ENCODE measurements around the gene MFGE8.
A peak's percentile ranks its signal among the peaks of the same experiment; 100 is the strongest.

The MFGE8 gene

GRCh38 chr15:88888719-88889118, 24.5 kb downstream of the MFGE8 start:
- H3K9ac ChIP-seq (ENCODE audit: low read length): no peak overlapping the region
- no peaks in the 10 kb centered on the region for H3K9me3 ChIP-seq (ENCODE audit: control insufficient read depth, low read length)
- H3K4ac ChIP-seq (ENCODE audit: low read depth in 1 of 2, low read length in 2 of 2): no peak overlapping the region
- no peaks in the 10 kb centered on the region for H3K4me1 ChIP-seq (ENCODE audit: control insufficient read depth, insufficient read depth, low read depth, low read length)
- H2BK12ac ChIP-seq (ENCODE audit: low read length in 2 of 2): no peak overlapping the region
- no peak overlapping the region for H4K91ac ChIP-seq (ENCODE audit: low read length)
- no peak overlapping the region for H2AFZ ChIP-seq (ENCODE audit: low read depth, low read length)
- no peak overlapping the region for H3K23ac ChIP-seq (ENCODE audit: low read length in 2 of 2)
- no peaks in the 10 kb centered on the region for H3K79me1 ChIP-seq (replicated peaks; ENCODE audit: low read length, poor library complexity, severe bottlenecking)
- no peak overlapping the region for H3K27ac ChIP-seq (ENCODE audit: low read length, poor library complexity, severe bottlenecking)
- WGBS: 68% methylated on average over 4 of the region's 5 CpGs
- H2BK5ac ChIP-seq (ENCODE audit: low read depth, low read length, poor library complexity, severe bottlenecking): no peak overlapping the region
- H3K14ac ChIP-seq (ENCODE audit: low read length in 2 of 2): no peak overlapping the region
- H2AK5ac ChIP-seq (ENCODE audit: low read length, severe bottlenecking): no peak overlapping the region
- no peak for DNase-seq
- no peak overlapping the region for H3K4me3 ChIP-seq (ENCODE audit: insufficient read depth in 1 of 2, low read depth in 1 of 2, low read length in 2 of 2)
- H3K27me3 ChIP-seq (ENCODE audit: control insufficient read depth in 1 of 2, insufficient read depth in 1 of 2, low read length in 2 of 2): peaks cover 0 to 4% of the 10 kb centered on the region in 2 experiments
- H4K8ac ChIP-seq (ENCODE audit: low read length): no peak overlapping the region
- H3K18ac ChIP-seq (ENCODE audit: low read depth in 1 of 2, low read length in 2 of 2): no peak overlapping the region
- no peak overlapping the region for H3K4me2 ChIP-seq (ENCODE audit: low read length, poor library complexity, severe bottlenecking)
- H3K36me3 ChIP-seq (ENCODE audit: control insufficient read depth in 1 of 2, insufficient read depth in 2 of 2, low read depth in 1 of 2, low read length in 2 of 2): no peaks in the 10 kb centered on the region
- H2BK120ac ChIP-seq (ENCODE audit: low read depth, low read length): no peak overlapping the region
- H2BK15ac ChIP-seq (ENCODE audit: low read depth, poor library complexity, severe bottlenecking): no peak overlapping the region

GRCh38 chr15:88887068-88887580, 26.1 kb downstream of the MFGE8 start:
- H3K23ac ChIP-seq (ENCODE audit: low read length in 2 of 2): no peak overlapping the region
- H3K36me3 ChIP-seq (ENCODE audit: control insufficient read depth in 1 of 2, insufficient read depth in 2 of 2, low read depth in 1 of 2, low read length in 2 of 2): no peaks in the 10 kb centered on the region
- no peak overlapping the region for H3K4me3 ChIP-seq (ENCODE audit: insufficient read depth in 1 of 2, low read depth in 1 of 2, low read length in 2 of 2)
- H2BK12ac ChIP-seq (ENCODE audit: low read length in 2 of 2): no peak overlapping the region
- no peak for DNase-seq
- peaks cover 5% of the 10 kb centered on the region for H3K4me1 ChIP-seq (ENCODE audit: control insufficient read depth, insufficient read depth, low read depth, low read length)
- H2BK5ac ChIP-seq (ENCODE audit: low read depth, low read length, poor library complexity, severe bottlenecking): no peak overlapping the region
- no peak overlapping the region for H2BK120ac ChIP-seq (ENCODE audit: low read depth, low read length)
- 94% methylated on average over 18 of the region's 18 CpGs for WGBS
- H3K4me2 ChIP-seq (ENCODE audit: low read length, poor library complexity, severe bottlenecking): no peak overlapping the region
- H3K27me3 ChIP-seq (ENCODE audit: control insufficient read depth in 1 of 2, insufficient read depth in 1 of 2, low read length in 2 of 2): no peaks in the 10 kb centered on the region
- no peaks in the 10 kb centered on the region for H3K79me1 ChIP-seq (replicated peaks; ENCODE audit: low read length, poor library complexity, severe bottlenecking)
- H3K9ac ChIP-seq (ENCODE audit: low read length): no peak overlapping the region
- H3K9me3 ChIP-seq (ENCODE audit: control insufficient read depth, low read length): no peaks in the 10 kb centered on the region
- no peak overlapping the region for H2AK5ac ChIP-seq (ENCODE audit: low read length, severe bottlenecking)
- H2BK15ac ChIP-seq (ENCODE audit: low read depth, poor library complexity, severe bottlenecking): no peak overlapping the region
- no peak overlapping the region for H4K91ac ChIP-seq (ENCODE audit: low read length)
- no peak overlapping the region for H3K18ac ChIP-seq (ENCODE audit: low read depth in 1 of 2, low read length in 2 of 2)
- H3K27ac ChIP-seq (ENCODE audit: low read length, poor library complexity, severe bottlenecking): no peak overlapping the region
- no peak overlapping the region for H4K8ac ChIP-seq (ENCODE audit: low read length)
- H3K14ac ChIP-seq (ENCODE audit: low read length in 2 of 2): no peak overlapping the region
- H2AFZ ChIP-seq (ENCODE audit: low read depth, low read length): no peak overlapping the region
- no peak overlapping the region for H3K4ac ChIP-seq (ENCODE audit: low read depth in 1 of 2, low read length in 2 of 2)

DNA sequence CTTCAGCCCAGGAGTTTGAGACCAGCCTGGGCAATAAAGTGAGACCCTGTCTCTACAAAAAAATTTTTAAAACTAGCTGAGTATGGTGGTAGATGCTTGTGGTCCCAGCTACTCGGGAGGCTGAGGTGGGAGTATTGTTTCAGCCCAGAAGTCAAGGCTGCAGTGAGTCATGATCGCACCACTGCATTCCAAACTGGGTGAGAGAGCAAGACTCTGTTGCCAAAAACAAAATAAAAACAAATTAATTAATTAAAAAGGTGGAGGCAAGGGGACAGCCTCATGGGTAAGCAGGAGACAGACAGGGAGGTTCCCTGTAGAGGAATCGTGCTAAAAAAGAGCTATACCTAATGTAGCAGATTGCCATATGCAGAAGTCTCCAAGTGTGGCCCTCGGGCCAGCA, 30.4 kb downstream of the MFGE8 start:
- peaks cover 5% of the 10 kb centered on the region for H3K4me1 ChIP-seq (ENCODE audit: control insufficient read depth, insufficient read depth, low read depth, low read length)
- H3K79me1 ChIP-seq (replicated peaks; ENCODE audit: low read length, poor library complexity, severe bottlenecking): no peaks in the 10 kb centered on the region
- H2BK120ac ChIP-seq (ENCODE audit: low read depth, low read length): no peak overlapping the region
- H2BK5ac ChIP-seq (ENCODE audit: low read depth, low read length, poor library complexity, severe bottlenecking): no peak overlapping the region
- no peak overlapping the region for H2AK5ac ChIP-seq (ENCODE audit: low read length, severe bottlenecking)
- H2BK15ac ChIP-seq (ENCODE audit: low read depth, poor library complexity, severe bottlenecking): no peak overlapping the region
- H3K9me3 ChIP-seq (ENCODE audit: control insufficient read depth, low read length): no peaks in the 10 kb centered on the region
- no peak overlapping the region for H3K27ac ChIP-seq (ENCODE audit: low read length, poor library complexity, severe bottlenecking)
- H3K18ac ChIP-seq (ENCODE audit: low read depth in 1 of 2, low read length in 2 of 2): no peak overlapping the region
- WGBS: 65% methylated on average over 3 of the region's 4 CpGs
- no peak overlapping the region for H3K4me2 ChIP-seq (ENCODE audit: low read length, poor library complexity, severe bottlenecking)
- no peak overlapping the region for H2BK12ac ChIP-seq (ENCODE audit: low read length in 2 of 2)
- H3K4ac ChIP-seq (ENCODE audit: low read depth in 1 of 2, low read length in 2 of 2): no peak overlapping the region
- no peak overlapping the region for H4K8ac ChIP-seq (ENCODE audit: low read length)
- no peak overlapping the region for H4K91ac ChIP-seq (ENCODE audit: low read length)
- peak; percentile 24 for DNase-seq
- H3K27me3 ChIP-seq (ENCODE audit: control insufficient read depth in 1 of 2, insufficient read depth in 1 of 2, low read length in 2 of 2): no peaks in the 10 kb centered on the region
- H3K36me3 ChIP-seq (ENCODE audit: control insufficient read depth in 1 of 2, insufficient read depth in 2 of 2, low read depth in 1 of 2, low read length in 2 of 2): no peaks in the 10 kb centered on the region
- H3K14ac ChIP-seq (ENCODE audit: low read length in 2 of 2): no peak overlapping the region
- H3K23ac ChIP-seq (ENCODE audit: low read length in 2 of 2): peak overlapping the region in 1 of 2 experiments; percentile 19
- H3K4me3 ChIP-seq (ENCODE audit: insufficient read depth in 1 of 2, low read depth in 1 of 2, low read length in 2 of 2): no peak overlapping the region
- no peak overlapping the region for H2AFZ ChIP-seq (ENCODE audit: low read depth, low read length)
- H3K9ac ChIP-seq (ENCODE audit: low read length): no peak overlapping the region

- Histone ChIP-seq H3K14ac (ENCODE audit: low read length in 2 of 2) (peak overlapping the region in 1 of 2 experiments; percentile 36), H3K4me2 (ENCODE audit: low read length, poor library complexity, severe bottlenecking) (no peak overlapping the region), H4K91ac (ENCODE audit: low read length) (no peak overlapping the region), H2AFZ (ENCODE audit: low read depth, low read length) (no peak overlapping the region), H3K4ac (ENCODE audit: low read depth in 1 of 2, low read length in 2 of 2) (no peak overlapping the region), H2BK5ac (ENCODE audit: low read depth, low read length, poor library complexity, severe bottlenecking) (no peak overlapping the region), H2BK12ac (ENCODE audit: low read length in 2 of 2) (no peak overlapping the region), H3K27ac (ENCODE audit: low read length, poor library complexity, severe bottlenecking) (no peak overlapping the region), H3K27me3 (ENCODE audit: control insufficient read depth in 1 of 2, insufficient read depth in 1 of 2, low read length in 2 of 2) (no peaks in the 10 kb centered on the region), H2AK5ac (ENCODE audit: low read length, severe bottlenecking) (no peak overlapping the region), H3K79me1 (replicated peaks; ENCODE audit: low read length, poor library complexity, severe bottlenecking) (no peaks in the 10 kb centered on the region), H3K9ac (ENCODE audit: low read length) (no peak overlapping the region), H3K4me3 (ENCODE audit: insufficient read depth in 1 of 2, low read depth in 1 of 2, low read length in 2 of 2) (no peak overlapping the region), H2BK120ac (ENCODE audit: low read depth, low read length) (no peak overlapping the region), H3K23ac (ENCODE audit: low read length in 2 of 2) (no peak overlapping the region), H3K9me3 (ENCODE audit: control insufficient read depth, low read length) (no peaks in the 10 kb centered on the region), H3K18ac (ENCODE audit: low read depth in 1 of 2, low read length in 2 of 2) (no peak overlapping the region), H3K4me1 (ENCODE audit: control insufficient read depth, insufficient read depth, low read depth, low read length) (peaks cover 5% of the 10 kb centered on the region), H3K36me3 (ENCODE audit: control insufficient read depth in 1 of 2, insufficient read depth in 2 of 2, low read depth in 1 of 2, low read length in 2 of 2) (no peaks in the 10 kb centered on the region), H2BK15ac (ENCODE audit: low read depth, poor library complexity, severe bottlenecking) (no peak overlapping the region), H4K8ac (ENCODE audit: low read length) (no peak overlapping the region)
- 96% methylated on average over 3 of the region's 3 CpGs for WGBS
- DNase-seq: no peak
These were observed 31.4 kb downstream of the MFGE8 start for GRCh38 chr15:88881775-88882174.
